ENCODE results near the gene FIGLA.

DNA sequence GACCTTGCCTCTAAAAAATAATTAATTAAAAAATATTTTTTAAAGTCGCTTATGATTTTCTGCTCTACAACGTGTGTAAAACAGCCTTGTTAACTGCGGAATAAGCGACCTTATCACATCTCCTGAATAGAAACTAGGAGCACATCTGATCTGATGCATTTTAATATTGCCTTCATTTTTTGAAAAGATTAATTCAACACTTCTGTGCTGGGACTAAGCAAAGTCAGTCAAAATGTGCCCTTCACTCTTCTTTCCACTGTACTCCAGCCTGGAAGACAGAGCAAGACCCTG is 17.3 kb upstream of the FIGLA start:
- TF ChIP-seq, protein P1, sequence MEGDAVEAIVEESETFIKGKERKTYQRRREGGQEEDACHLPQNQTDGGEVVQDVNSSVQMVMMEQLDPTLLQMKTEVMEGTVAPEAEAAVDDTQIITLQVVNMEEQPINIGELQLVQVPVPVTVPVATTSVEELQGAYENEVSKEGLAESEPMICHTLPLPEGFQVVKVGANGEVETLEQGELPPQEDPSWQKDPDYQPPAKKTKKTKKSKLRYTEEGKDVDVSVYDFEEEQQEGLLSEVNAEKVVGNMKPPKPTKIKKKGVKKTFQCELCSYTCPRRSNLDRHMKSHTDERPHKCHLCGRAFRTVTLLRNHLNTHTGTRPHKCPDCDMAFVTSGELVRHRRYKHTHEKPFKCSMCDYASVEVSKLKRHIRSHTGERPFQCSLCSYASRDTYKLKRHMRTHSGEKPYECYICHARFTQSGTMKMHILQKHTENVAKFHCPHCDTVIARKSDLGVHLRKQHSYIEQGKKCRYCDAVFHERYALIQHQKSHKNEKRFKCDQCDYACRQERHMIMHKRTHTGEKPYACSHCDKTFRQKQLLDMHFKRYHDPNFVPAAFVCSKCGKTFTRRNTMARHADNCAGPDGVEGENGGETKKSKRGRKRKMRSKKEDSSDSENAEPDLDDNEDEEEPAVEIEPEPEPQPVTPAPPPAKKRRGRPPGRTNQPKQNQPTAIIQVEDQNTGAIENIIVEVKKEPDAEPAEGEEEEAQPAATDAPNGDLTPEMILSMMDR (IDR thresholded peaks at IDR 0.05), result no peak
- TF ChIP-seq POLR2A (IDR thresholded peaks at IDR 0.05), result no peak

Measured in testis (tissue), 2 donors.